Heart right ventricle (tissue), 16 donors: ENCODE results near the gene GLO1. TPM values are rescaled to one million over a fixed set of nuclear protein-coding genes. Genes with fewer than 3 reads are reported as not detected.

Source experiments
- ATAC-seq, 8 donors: fragments of 200-7000 bp; cut with Tn5 transposase; one replicate each; pipeline ENCODE4 v1.9.1; 2020; ENCODE audit warnings: mild to moderate bottlenecking in 8 of 8, moderate library complexity in 8 of 8, moderate number of reproducible peaks in 1 of 8
- DNase-seq, 2 donors: peaks; one replicate each; pipeline ENCODE4 v3.0.0-alpha.2; 2020
- H3K27ac ChIP-seq, 10 donors: fragments of 200-600 bp; sonication (generic) in 2 of 10; one replicate each; pipeline versions ENCODE4 v1.5.0 to v1.8.0; 2020 to 2022; ENCODE audit warnings: mild to moderate bottlenecking in 3 of 10
- H3K27me3 ChIP-seq, 7 donors: fragments of 200-600 bp; one replicate each; pipeline ENCODE4 v1.8.0; 2021 to 2022; ENCODE audit warnings: mild to moderate bottlenecking in 2 of 7
- H3K36me3 ChIP-seq, 9 donors: fragments of 200-600 bp; sonication (generic) in 1 of 9; one replicate each; pipeline versions ENCODE4 v1.5.0 to v1.8.0; 2020 to 2022; ENCODE audit warnings: mild to moderate bottlenecking in 2 of 9
- H3K4me1 ChIP-seq, 9 donors: fragments of 200-600 bp; sonication (generic) in 1 of 9; one replicate each; pipeline versions ENCODE4 v1.5.0 to v1.8.0; 2020 to 2022; ENCODE audit warnings: mild to moderate bottlenecking in 4 of 9
- H3K4me3 ChIP-seq, 10 donors: fragments of 200-600 bp; sonication (generic) in 2 of 10; one replicate each; pipeline versions ENCODE4 v1.5.0 to v1.8.0; 2020 to 2022; ENCODE audit warnings: mild to moderate bottlenecking in 7 of 10, moderate library complexity in 2 of 10
- H3K9me3 ChIP-seq, 11 donors: fragments of 200-600 bp in 10 of 11; sonication (generic) in 2 of 11; one replicate each; pipeline versions ENCODE4 v1.5.0 to v1.8.0; 2013 to 2022; ENCODE audit warnings: mild to moderate bottlenecking in 2 of 11, control low read depth in 1 of 11, moderate library complexity in 1 of 11
- WGBS, 2 donors: extraction: QIAGEN DNeasy Blood & Tissue Kit; methylation state at CpG; one replicate each; pipeline ENCODE4 v1.1.7; 2013; ENCODE audit warnings: inconsistent platforms in 1 of 2; 5-methylcytosine and 5-hydroxymethylcytosine counted together
- intact Hi-C, 10 donors: fragments of 100-400 bp; cut with DNase I; formaldehyde crosslinking; loops; one replicate each; pipeline versions ENCODE4 v1.11.1 to v1.14.2; 2022
- polyA plus RNA-seq, 2 donors: library from polyadenylated mRNA; stranded (reverse); fragments of 200-250 nt; gene quantifications; one replicate each; pipeline ENCODE4 v1.2.3, GENCODE V29; 2013
- total RNA-seq, 10 donors: library from RNA; stranded (reverse); fragmentation: NEBNext Ultra II Directional in 3 of 10; extraction: Animal tissue kit (Norgen Biotek cat#: 25700) in 3 of 10; gene quantifications; one replicate each; pipeline versions ENCODE4 v1.2.1 to v1.2.4, GENCODE V29; 2021 to 2023
- TF ChIP-seq, protein P1 (sequence below), 9 donors: fragments of 200-600 bp; sonication (generic) in 2 of 9; IDR thresholded peaks; one replicate each; pipeline versions ENCODE4 v1.5.0 to v1.8.0; 2021 to 2022; ENCODE audit warnings: antibody characterized with exemption in 9 of 9, mild to moderate bottlenecking in 5 of 9, moderate library complexity in 1 of 9
- donor health status: Arrhythmogenic right ventricular cardiomyopathy.
- donor health status: ischemic (EF 13 %, LVEDD 7.1; RV severe dilation, severe dysfunction).
- donor health status: healthy with polysubstance abuse.
- donor health status: DM: no; HTN: yes; CAD: no.
- donor health status: DM: no; HTN: no; CAD: no.
- donor health status: ischemic (EF 25% LVEDD 6.9; RV normal size, moderate dysfunction).
- donor health status: ischemic (EF 25% LVEDD 5.7; RV mildly dilated, moderate dysfunction).
- donor health status: healthy.
- donor health status: DM: yes; HTN: yes; CAD: no.
- donor health status: Ischemic cardiomyopathy.
- donor health status: ischemic (EF 35%, LVEDD 5.7; RV mildly dilated, moderate dysfunction).
- donor health status: nonischemic (EF 11% LVEDD 7.7; RV severe dilation, severe dysfunction).
- donor health status: DM: yes; HTN: yes; CAD: no.
- donor health status: PGD.
- donor health status: ischemic (EF 29% LVEDD 5.4; RV normal size, mild dysfunction).
- donor health status: nonischemic (EF 23%, LVEDD 6.1; RV moderate dilation, normal function).

GLO1 gene
- total and polyA plus RNA-seq, 12 donors: 50.2 to 96.1 (median 80.6) TPM

DNA sequence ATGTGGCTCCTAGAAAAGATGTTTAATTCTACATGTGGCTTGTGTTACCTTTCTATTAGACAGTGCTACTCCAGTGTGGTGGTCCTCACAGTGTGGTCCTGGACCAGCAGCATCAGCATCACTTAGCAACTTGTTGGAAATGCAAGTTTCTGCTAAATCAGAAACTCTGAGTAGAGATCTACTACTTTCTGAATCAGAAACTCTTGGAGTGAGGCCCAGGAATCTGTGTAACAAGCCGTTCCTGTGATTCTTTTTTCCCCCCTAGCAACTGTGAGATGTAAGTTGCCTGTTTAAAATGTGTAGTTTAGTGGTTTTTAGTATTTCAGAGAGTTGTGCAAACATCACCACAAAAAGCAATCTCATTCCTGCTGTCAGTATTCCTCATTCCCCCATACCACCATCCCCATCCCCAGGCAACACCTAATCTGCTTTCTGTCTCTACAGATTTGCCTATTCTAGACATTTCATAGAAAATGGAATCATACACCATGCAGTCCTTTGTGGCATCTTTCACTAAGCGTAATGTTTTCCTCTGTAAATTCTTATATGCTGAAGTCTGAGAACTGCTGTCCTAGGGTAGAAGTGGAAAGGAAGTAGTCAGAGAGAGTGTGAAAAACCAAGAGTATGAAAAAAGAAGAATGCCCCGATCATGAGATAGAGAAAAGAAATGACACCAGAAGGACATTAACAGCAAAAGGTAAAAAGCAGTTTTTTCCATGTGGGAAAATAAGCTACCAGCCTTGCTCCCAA lies 44.4 kb downstream of the GLO1 start:
- DNase-seq: no peak
- intact Hi-C loops: no loop called here
- 94 to 97% methylated on average over 3 of the region's 3 CpGs for WGBS, 2 donors
- TF ChIP-seq, protein P1, sequence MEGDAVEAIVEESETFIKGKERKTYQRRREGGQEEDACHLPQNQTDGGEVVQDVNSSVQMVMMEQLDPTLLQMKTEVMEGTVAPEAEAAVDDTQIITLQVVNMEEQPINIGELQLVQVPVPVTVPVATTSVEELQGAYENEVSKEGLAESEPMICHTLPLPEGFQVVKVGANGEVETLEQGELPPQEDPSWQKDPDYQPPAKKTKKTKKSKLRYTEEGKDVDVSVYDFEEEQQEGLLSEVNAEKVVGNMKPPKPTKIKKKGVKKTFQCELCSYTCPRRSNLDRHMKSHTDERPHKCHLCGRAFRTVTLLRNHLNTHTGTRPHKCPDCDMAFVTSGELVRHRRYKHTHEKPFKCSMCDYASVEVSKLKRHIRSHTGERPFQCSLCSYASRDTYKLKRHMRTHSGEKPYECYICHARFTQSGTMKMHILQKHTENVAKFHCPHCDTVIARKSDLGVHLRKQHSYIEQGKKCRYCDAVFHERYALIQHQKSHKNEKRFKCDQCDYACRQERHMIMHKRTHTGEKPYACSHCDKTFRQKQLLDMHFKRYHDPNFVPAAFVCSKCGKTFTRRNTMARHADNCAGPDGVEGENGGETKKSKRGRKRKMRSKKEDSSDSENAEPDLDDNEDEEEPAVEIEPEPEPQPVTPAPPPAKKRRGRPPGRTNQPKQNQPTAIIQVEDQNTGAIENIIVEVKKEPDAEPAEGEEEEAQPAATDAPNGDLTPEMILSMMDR (IDR thresholded peaks at IDR 0.05): no peak
- Histone ChIP-seq H3K27me3 (no peaks in the 10 kb centered on the region), H3K4me1 (no peaks in the 10 kb centered on the region), H3K27ac (no peak overlapping the region), H3K36me3 (peaks cover 0 to 34% (median 0%) of the 10 kb centered on the region in 9 donors), H3K9me3 (no peaks in the 10 kb centered on the region), H3K4me3 (no peak overlapping the region)
- ATAC-seq: no peak

DNA sequence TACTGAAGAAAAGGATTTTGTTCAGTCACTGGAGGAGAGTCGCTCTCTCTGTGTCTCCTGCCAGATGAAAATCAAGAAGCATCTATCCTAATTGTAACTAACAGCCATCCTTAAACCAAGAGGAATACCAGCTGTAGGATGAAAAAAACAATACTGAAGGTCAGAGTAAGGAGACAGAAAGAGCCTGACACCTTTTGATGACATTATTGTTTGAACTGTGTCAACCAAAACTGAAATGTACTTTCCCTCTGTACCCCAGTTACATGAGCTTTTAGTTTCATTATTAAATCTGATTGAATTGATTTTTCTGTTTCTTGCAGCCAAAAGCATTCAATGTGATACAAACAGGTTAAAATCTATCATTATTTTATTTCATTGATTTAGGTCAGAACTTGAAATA lies 46.0 kb downstream of the GLO1 start:
- 94 to 98% methylated on average over 1 of the region's 1 CpG for WGBS, 2 donors
- Histone ChIP-seq H3K27ac (no peak overlapping the region), H3K27me3 (no peaks in the 10 kb centered on the region), H3K4me1 (no peaks in the 10 kb centered on the region), H3K9me3 (no peaks in the 10 kb centered on the region), H3K4me3 (no peak overlapping the region), H3K36me3 (peaks cover 0 to 34% (median 0%) of the 10 kb centered on the region in 9 donors)
- intact Hi-C loops: no loop called here
- DNase-seq (no peak), ATAC-seq (no peak)
- TF ChIP-seq, protein P1 (IDR thresholded peaks at IDR 0.05): no peak

DNA sequence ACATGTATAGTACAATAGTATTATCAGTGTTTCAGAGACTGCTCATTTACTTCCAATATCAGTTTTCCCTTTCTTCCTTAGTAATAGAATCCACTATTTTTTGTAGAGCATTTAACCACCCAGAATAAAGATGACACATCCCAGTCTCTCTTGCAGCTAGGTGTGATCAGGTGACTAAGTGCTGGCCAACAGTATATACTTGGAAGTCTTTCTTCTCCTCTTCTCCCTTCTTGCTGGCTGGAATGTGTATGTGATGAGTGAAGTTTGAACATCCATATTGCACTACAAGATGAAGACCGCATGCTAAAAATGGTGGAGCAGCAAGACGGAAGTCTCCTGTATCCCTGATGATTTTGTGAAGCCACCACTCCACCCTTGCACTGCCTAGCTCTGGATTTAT lies 48.7 kb downstream of the GLO1 start:
- TF ChIP-seq, protein P1 (IDR thresholded peaks at IDR 0.05): no peak
- Histone ChIP-seq H3K4me3 (no peak overlapping the region), H3K36me3 (peaks cover 0 to 38% (median 0%) of the 10 kb centered on the region in 9 donors), H3K9me3 (peaks cover 0 to 6% (median 0%) of the 10 kb centered on the region in 11 donors), H3K4me1 (peaks cover 0 to 5% (median 0%) of the 10 kb centered on the region in 9 donors), H3K27ac (no peak overlapping the region), H3K27me3 (no peaks in the 10 kb centered on the region)
- ATAC-seq (no peak), DNase-seq (no peak)
- intact Hi-C loops: no loop called here
- WGBS, 2 donors: 65 to 86% methylated on average over 2 of the region's 2 CpGs

DNA sequence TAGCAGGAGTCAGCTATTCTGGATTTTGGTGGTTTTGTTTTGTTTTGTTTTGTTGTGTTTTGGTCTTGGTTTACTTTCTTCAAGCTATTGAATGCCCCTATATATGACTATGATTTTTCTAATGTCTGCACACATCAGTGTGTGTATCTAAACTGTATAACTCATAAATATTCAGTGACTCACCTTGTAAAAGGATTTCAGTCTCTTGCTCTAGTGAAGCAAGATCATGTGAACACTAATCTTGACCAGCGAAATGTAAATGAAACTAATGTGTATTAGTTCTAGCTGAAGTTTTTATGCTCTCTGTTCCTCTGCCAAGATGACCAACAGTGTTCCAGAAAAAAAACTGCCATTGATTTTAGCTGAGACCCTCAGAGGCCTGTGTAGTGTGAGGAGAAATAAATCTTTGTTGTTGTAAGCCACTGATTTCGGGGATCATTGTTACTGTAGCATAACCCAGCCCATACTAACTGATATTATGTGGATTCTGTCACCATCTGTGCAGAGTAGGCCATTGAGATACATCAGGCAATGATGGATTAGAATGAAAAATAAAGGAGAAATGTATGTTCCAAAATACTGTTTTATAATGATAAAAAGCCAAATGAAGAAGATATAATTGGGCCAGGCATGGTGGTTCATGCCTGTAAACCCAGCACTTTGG lies 51.7 kb downstream of the GLO1 start:
- H3K4me3 ChIP-seq: no peak overlapping the region
- ATAC-seq: no peak
- 95 to 97% methylated on average over 2 of the region's 2 CpGs for WGBS, 2 donors

More for the DNA sequence above, 51.7 kb downstream of the GLO1 start:
- peaks cover 0 to 5% (median 0%) of the 10 kb centered on the region in 9 donors for H3K4me1 ChIP-seq
- H3K9me3 ChIP-seq: peaks cover 0 to 6% (median 0%) of the 10 kb centered on the region in 11 donors
- H3K36me3 ChIP-seq: peaks cover 0 to 10% (median 0%) of the 10 kb centered on the region in 9 donors
- TF ChIP-seq, protein P1 (IDR thresholded peaks at IDR 0.05): no peak
- no peak for DNase-seq
- H3K27ac ChIP-seq: no peak overlapping the region
- intact Hi-C loops: no loop called here
- H3K27me3 ChIP-seq: no peaks in the 10 kb centered on the region
